Endothelial cell of umbilical vein (primary cell): Measurements from ENCODE around the gene UBE2Q2. TPM values are rescaled to one million over a fixed set of nuclear protein-coding genes. Genes with fewer than 3 reads are reported as not detected.
A peak's percentile ranks its signal among the peaks of the same experiment; 100 is the strongest.

Source experiments
- BruUV-seq: library from RNA; stranded (reverse); fragments of 400-500 nt; replicated peaks from 2 replicates; lab custom pipeline; 2021; lab: Mats Ljungman, UMichigan
- CTCF ChIA-PET: fragments of 300-600, 350-600 bp; sonication (Branson Sonifier 250); formaldehyde crosslinking; loops from one replicate; lab custom pipeline; 2021; ENCODE audit warnings: antibody characterized with exemption, inconsistent platforms; lab: Charles Lee
- POLR2A ChIA-PET: fragments of 300-600, 350-600 bp; sonication (Branson Sonifier 250); formaldehyde crosslinking; loops from one replicate; lab custom pipeline; 2021; ENCODE audit warnings: antibody characterized with exemption, inconsistent platforms; lab: Charles Lee
- DNase-seq: peaks from one replicate; pipeline ENCODE4 v3.0.0-alpha.2; 2011; ENCODE audit warnings: low read depth, low spot score
- FAIRE-seq: peaks from 2 replicates; lab custom pipeline; 2011; peaks lifted over from hg19 to GRCh38; lab: Jason Lieb, UNC
- H2AFZ ChIP-seq: 2 replicates; pipeline ENCODE4 v1.6.0; 2012; ENCODE audit warnings: low read depth, low read length, control low read depth, inconsistent platforms
- H3K27ac ChIP-seq: 2 replicates; pipeline ENCODE4 v1.5.1; 2011; ENCODE audit warnings: low read depth, mild to moderate bottlenecking, control low read depth, low read length, moderate library complexity; ENCODE audit not compliant: insufficient read depth
- H3K27me3 ChIP-seq, 2 experiments: 2 replicates each; pipeline versions ENCODE4 v1.6.0 to v1.6.1; 2011; ENCODE audit warnings: low read length in 2 of 2, mixed read lengths in 1 of 2; ENCODE audit not compliant: control insufficient read depth in 2 of 2, insufficient read depth in 2 of 2
- H3K36me3 ChIP-seq, 2 experiments: 2 replicates in 1 of 2; 3 replicates in 1 of 2; pipeline ENCODE4 v1.5.1; 2011; ENCODE audit warnings: low read length in 2 of 2, mild to moderate bottlenecking in 1 of 2, moderate library complexity in 1 of 2; ENCODE audit not compliant: control insufficient read depth in 2 of 2, insufficient read depth in 2 of 2; ENCODE audit errors: extremely low read depth in 1 of 2
- H3K4me1 ChIP-seq: 3 replicates; pipeline ENCODE4 v1.5.1; 2011; ENCODE audit warnings: mild to moderate bottlenecking, low read length; ENCODE audit not compliant: control insufficient read depth, insufficient read depth; ENCODE audit errors: extremely low read depth
- H3K4me2 ChIP-seq: 2 replicates; pipeline ENCODE4 v1.6.1; 2011; ENCODE audit warnings: low read length, control low read depth, mixed read lengths; ENCODE audit not compliant: insufficient read depth
- H3K4me3 ChIP-seq, 3 experiments: fragments of 200-600 bp in 1 of 3; sonication (generic), shearing (Covaris generic) in 1 of 3; replicated peaks in 1 of 3; 2 replicates each; pipeline ENCODE4 v1.5.1; 2011 to 2016; ENCODE audit warnings: control low read depth in 3 of 3, low read length in 3 of 3, mild to moderate bottlenecking in 2 of 3, inconsistent platforms in 1 of 3, low read depth in 1 of 3, moderate library complexity in 1 of 3; ENCODE audit not compliant: insufficient read depth in 1 of 3
- H3K79me2 ChIP-seq: 2 replicates; pipeline ENCODE4 v1.6.0; 2012; ENCODE audit warnings: low read length, inconsistent platforms; ENCODE audit not compliant: control insufficient read depth, insufficient read depth
- H3K9ac ChIP-seq: replicated peaks from 2 replicates; pipeline ENCODE3; 2011; ENCODE audit warnings: low read length, control low read depth; ENCODE audit not compliant: insufficient read depth; ENCODE audit errors: extremely low read depth
- H3K9me1 ChIP-seq: replicated peaks from 3 replicates; pipeline ENCODE4 v1.6.0; 2011; ENCODE audit warnings: mild to moderate bottlenecking, low read length; ENCODE audit not compliant: control insufficient read depth, insufficient read depth; ENCODE audit errors: extremely low read depth
- H3K9me3 ChIP-seq: replicated peaks from 2 replicates; pipeline ENCODE4 v1.5.1; 2012; ENCODE audit warnings: low read length, inconsistent platforms; ENCODE audit not compliant: control insufficient read depth, insufficient read depth
- H4K20me1 ChIP-seq: replicated peaks from 2 replicates; pipeline ENCODE3; 2011; ENCODE audit warnings: mild to moderate bottlenecking, low read length; ENCODE audit not compliant: control insufficient read depth, insufficient read depth; ENCODE audit errors: extremely low read depth
- CTCF ChIP-seq, 2 donors: IDR thresholded peaks; 1 replicate in 1 of 2; 2 replicates in 1 of 2; pipeline ENCODE4 v1.5.1; 2011; ENCODE audit warnings: low read length in 2 of 2, mild to moderate bottlenecking in 2 of 2, moderate library complexity in 2 of 2, control low read depth in 1 of 2, inconsistent platforms in 1 of 2, low read depth in 1 of 2; ENCODE audit not compliant: insufficient read depth in 1 of 2; ENCODE audit errors: extremely low read depth in 1 of 2
- EZH2 ChIP-seq: IDR thresholded peaks from 2 replicates; pipeline ENCODE4 v1.6.1; 2012; ENCODE audit warnings: borderline replicate concordance, low read depth, mild to moderate bottlenecking, moderate library complexity, low read length, inconsistent platforms; ENCODE audit not compliant: severe bottlenecking
- FOS ChIP-seq: IDR thresholded peaks from 2 replicates; pipeline ENCODE4 v1.6.1; 2011; ENCODE audit warnings: mild to moderate bottlenecking, low read length, moderate library complexity, borderline replicate concordance; ENCODE audit not compliant: insufficient read depth
- GATA2 ChIP-seq: IDR thresholded peaks from 2 replicates; pipeline ENCODE4 v1.7.0; 2011; ENCODE audit warnings: low read depth, mild to moderate bottlenecking, moderate library complexity, mixed read lengths, low read length; ENCODE audit not compliant: insufficient read length, insufficient read depth
- JUN ChIP-seq: IDR thresholded peaks from 2 replicates; pipeline ENCODE4 v1.6.1; 2011; ENCODE audit warnings: borderline replicate concordance, low read depth; ENCODE audit not compliant: insufficient read length, insufficient read depth
- MAX ChIP-seq: IDR thresholded peaks from 2 replicates; pipeline ENCODE4 v1.6.1; 2011; ENCODE audit not compliant: insufficient read depth, insufficient read length
- MYC ChIP-seq: IDR thresholded peaks from one replicate; pipeline ENCODE4 v1.6.1; 2011; ENCODE audit warnings: mild to moderate bottlenecking, low read depth, low read length
- POLR2A ChIP-seq: IDR thresholded peaks from 2 replicates; pipeline ENCODE4 v1.6.1; 2012; ENCODE audit warnings: low read depth, mild to moderate bottlenecking, control low read depth, low read length
- POLR2AphosphoS5 ChIP-seq: IDR thresholded peaks from 2 replicates; pipeline ENCODE4 v1.6.1; 2012; ENCODE audit warnings: low read depth, mild to moderate bottlenecking, control low read depth, low read length, moderate library complexity; ENCODE audit not compliant: insufficient read depth
- dilution Hi-C: fragments of 300-500 bp; cut with MboI; formaldehyde crosslinking; loops from one replicate; pipeline ENCODE4 v1.15.0; 2019; ENCODE audit warnings: low sequenced_read_pairs; ENCODE audit not compliant: extremely low pct_ligation_motif_present
- intact Hi-C: fragments of 100-400 bp; cut with micrococcal nuclease; formaldehyde crosslinking; loops from one replicate; pipeline ENCODE4 v1.10.0; 2022
- polyA plus RNA-seq, 4 experiments: library from polyadenylated mRNA; depleted of rRNA in 3 of 4; stranded (reverse) in 3 of 4; unstranded in 1 of 4; fragments of >200 nt; gene quantifications; 2 replicates each; pipeline versions ENCODE4 v1.2.1 to v1.2.3, GENCODE V29; 2011 to 2012; ENCODE audit warnings: missing spikeins in 1 of 4
- total RNA-seq: library from RNA; stranded (reverse); gene quantifications from 2 replicates; pipeline ENCODE4 v1.2.3, GENCODE V29; 2021

Gene UBE2Q2
- total and polyA plus RNA-seq, 2 donors (not counting 3 experiments of a cell fraction or from before 2014, with no cell fraction given) = 12.9 to 32.8 TPM

- Histone ChIP-seq H3K4me1 (peaks cover 23% of the 10 kb centered on the region), H3K4me2 (peak overlapping the region; percentile 61), H3K4me3 (no peak overlapping the region), H4K20me1 (no peaks in the 10 kb centered on the region), H2AFZ (no peak overlapping the region), H3K79me2 (no peaks in the 10 kb centered on the region), H3K27ac (peak overlapping the region; percentile 97), H3K36me3 (peaks cover 0 to 6% of the 10 kb centered on the region in 2 experiments), H3K9me3 (no peaks in the 10 kb centered on the region), H3K9me1 (no peaks in the 10 kb centered on the region), H3K27me3 (no peaks in the 10 kb centered on the region), H3K9ac (peak overlapping the region; percentile 62)
- FAIRE-seq (peak; percentile 78), DNase-seq (peak; percentile 90)
- BruUV-seq = no TSS peak
- no peak for TF ChIP-seq CTCF (IDR thresholded peaks at IDR 0.05; ENCODE audit: extremely low read depth in 1 of 2, insufficient read depth in 1 of 2, low read depth in 1 of 2, low read length in 2 of 2)
- no peak for TF ChIP-seq MAX
- peak; percentile 69 for TF ChIP-seq FOS
- peak; percentile 76 for TF ChIP-seq JUN
- peak; percentile 34 for TF ChIP-seq GATA2
- TF ChIP-seq POLR2A = no peak
- no peak for TF ChIP-seq MYC
- no peak for TF ChIP-seq EZH2
- TF ChIP-seq POLR2AphosphoS5 = no peak
- ChIA-PET POLR2A (no interaction called here), CTCF (interaction anchor here (1.3 to 1.5 kb wide), 3 partner anchors 30 to 168 kb away, joined by 3 to 4 read pairs (median 3); a partner anchor contains a TSS)
- intact Hi-C loops (no loop called here), dilution Hi-C loops (no loop called here)
Measured at GRCh38 chr15:75891895-75892294, 48.6 kb downstream of the UBE2Q2 start.
